Measurements from ENCODE around the gene C2CD4C.

Gene C2CD4C

GRCh38 chr19:364496-365287 is 44.3 kb downstream of the C2CD4C start:
- Histone ChIP-seq H4K20me1 (ENCODE audit: insufficient read depth, low read length) (no peaks in the 10 kb centered on the region), H3K9me3 (ENCODE audit: insufficient read depth, low read length, severe bottlenecking) (no peaks in the 10 kb centered on the region), H3K9ac (ENCODE audit: low read depth, low read length) (no peak overlapping the region), H3K27ac (ENCODE audit: low read length) (no peak overlapping the region), H3K27me3 (ENCODE audit: insufficient read depth, low read length, poor library complexity) (no peaks in the 10 kb centered on the region), H2AFZ (ENCODE audit: low read depth, low read length) (no peak overlapping the region), H3K4me3 (ENCODE audit: low read depth in 1 of 2, low read length in 2 of 2) (no peak overlapping the region), H3K79me2 (ENCODE audit: insufficient read depth, low read length) (no peaks in the 10 kb centered on the region), H3K4me1 (ENCODE audit: insufficient read depth, low read length) (no peaks in the 10 kb centered on the region), H3K36me3 (ENCODE audit: insufficient read depth, low read length) (no peaks in the 10 kb centered on the region), H3K4me2 (ENCODE audit: insufficient read depth, low read length) (no peak overlapping the region)
- DNase-seq = no peak
- no peak for TF ChIP-seq CTCF (IDR thresholded peaks at IDR 0.05; ENCODE audit: borderline replicate concordance, extremely low read depth, low read length, poor library complexity, severe bottlenecking)
- TF ChIP-seq EZH2 (IDR thresholded peaks at IDR 0.05; ENCODE audit: borderline replicate concordance, low read depth, low read length, severe bottlenecking) = no peak
- no peak for ATAC-seq (ENCODE audit: insufficient read depth, low read depth)

GRCh38 chr19:362683-363082 is 46.3 kb downstream of the C2CD4C start:
- Histone ChIP-seq H3K27ac (ENCODE audit: low read length) (no peak overlapping the region), H4K20me1 (ENCODE audit: insufficient read depth, low read length) (no peaks in the 10 kb centered on the region), H3K4me1 (ENCODE audit: insufficient read depth, low read length) (no peaks in the 10 kb centered on the region), H3K4me2 (ENCODE audit: insufficient read depth, low read length) (no peak overlapping the region), H3K36me3 (ENCODE audit: insufficient read depth, low read length) (no peaks in the 10 kb centered on the region), H3K79me2 (ENCODE audit: insufficient read depth, low read length) (no peaks in the 10 kb centered on the region), H2AFZ (ENCODE audit: low read depth, low read length) (no peak overlapping the region), H3K9ac (ENCODE audit: low read depth, low read length) (no peak overlapping the region), H3K9me3 (ENCODE audit: insufficient read depth, low read length, severe bottlenecking) (no peaks in the 10 kb centered on the region), H3K4me3 (ENCODE audit: low read depth in 1 of 2, low read length in 2 of 2) (no peak overlapping the region), H3K27me3 (ENCODE audit: insufficient read depth, low read length, poor library complexity) (no peaks in the 10 kb centered on the region)
- DNase-seq (no peak), ATAC-seq (ENCODE audit: insufficient read depth, low read depth) (no peak)
- TF ChIP-seq CTCF (IDR thresholded peaks at IDR 0.05; ENCODE audit: borderline replicate concordance, extremely low read depth, low read length, poor library complexity, severe bottlenecking) (no peak), EZH2 (IDR thresholded peaks at IDR 0.05; ENCODE audit: borderline replicate concordance, low read depth, low read length, severe bottlenecking) (no peak)

GRCh38 chr19:362154-362553 is 46.8 kb downstream of the C2CD4C start:
- Histone ChIP-seq H3K4me3 (ENCODE audit: low read depth in 1 of 2, low read length in 2 of 2) (no peak overlapping the region), H3K9ac (ENCODE audit: low read depth, low read length) (no peak overlapping the region), H3K9me3 (ENCODE audit: insufficient read depth, low read length, severe bottlenecking) (no peaks in the 10 kb centered on the region), H3K4me2 (ENCODE audit: insufficient read depth, low read length) (no peak overlapping the region), H3K36me3 (ENCODE audit: insufficient read depth, low read length) (no peaks in the 10 kb centered on the region), H3K27me3 (ENCODE audit: insufficient read depth, low read length, poor library complexity) (no peaks in the 10 kb centered on the region), H3K79me2 (ENCODE audit: insufficient read depth, low read length) (no peaks in the 10 kb centered on the region), H3K27ac (ENCODE audit: low read length) (no peak overlapping the region), H3K4me1 (ENCODE audit: insufficient read depth, low read length) (no peaks in the 10 kb centered on the region), H4K20me1 (ENCODE audit: insufficient read depth, low read length) (no peaks in the 10 kb centered on the region), H2AFZ (ENCODE audit: low read depth, low read length) (no peak overlapping the region)
- TF ChIP-seq EZH2 (IDR thresholded peaks at IDR 0.05; ENCODE audit: borderline replicate concordance, low read depth, low read length, severe bottlenecking) (no peak), CTCF (IDR thresholded peaks at IDR 0.05; ENCODE audit: borderline replicate concordance, extremely low read depth, low read length, poor library complexity, severe bottlenecking) (no peak)
- DNase-seq (no peak), ATAC-seq (ENCODE audit: insufficient read depth, low read depth) (no peak)
